ENCODE data around the gene ARSG. TPM values are rescaled to one million over a fixed set of nuclear protein-coding genes. Genes with fewer than 3 reads are reported as not detected.
"Not testable (repeated sequence)": the region's sequence is repeated elsewhere in the genome, so short reads cannot be mapped to it uniquely, and the experiment has no call there.

The ARSG gene
- total and polyA plus RNA-seq, 2 of the 4 experiments (the other 2 are of a cell fraction): 2.9 to 3.0 TPM

GRCh38 chr17:68256701-68257100 is 34.6 kb upstream of the ARSG start:
- H4K8ac ChIP-seq (ENCODE audit: low read depth in 2 of 2, low read length in 2 of 2); H2AK5ac ChIP-seq (ENCODE audit: low read depth, low read length); dilution Hi-C loops (cut with HindIII; ENCODE audit: low sequenced_read_pairs, unreplicated experiment); ATAC-seq (ENCODE audit: low read depth); H3K27ac ChIP-seq (ENCODE audit: insufficient read depth, low read length); H2BK120ac ChIP-seq (ENCODE audit: low read depth, low read length); H3K18ac ChIP-seq (ENCODE audit: low read depth, low read length); H3K56ac ChIP-seq (ENCODE audit: extremely low read depth, insufficient read depth, low read length); H3K14ac ChIP-seq (replicated peaks; ENCODE audit: low read depth, low read length); H4K91ac ChIP-seq (ENCODE audit: insufficient read depth, low read depth, low read length); intact Hi-C loops (cut with micrococcal nuclease); H3K4me1 ChIP-seq (ENCODE audit: control insufficient read depth, insufficient read depth, low read length); H4K5ac ChIP-seq (ENCODE audit: low read depth, low read length); H4K20me1 ChIP-seq (ENCODE audit: insufficient read depth, low read length); DNase-seq; H3K23ac ChIP-seq (ENCODE audit: low read depth, low read length); H3K9me1 ChIP-seq (ENCODE audit: insufficient read depth, low read length); H2AFZ ChIP-seq (replicated peaks; ENCODE audit: low read length, poor library complexity); BruUV-seq (replicated peaks); H2BK15ac ChIP-seq (ENCODE audit: low read depth, low read length); H2BK5ac ChIP-seq (ENCODE audit: low read depth, low read length, poor library complexity, severe bottlenecking); H3K9ac ChIP-seq (ENCODE audit: low read depth, low read length); H3K4ac ChIP-seq (ENCODE audit: low read depth, low read length); H3K79me1 ChIP-seq (ENCODE audit: low read depth in 1 of 2, low read length in 2 of 2); H3K27me3 ChIP-seq (ENCODE audit: control insufficient read depth, insufficient read depth, low read length); H2BK20ac ChIP-seq (ENCODE audit: low read depth, low read length); H3K9me3 ChIP-seq (ENCODE audit: control insufficient read depth, insufficient read depth, low read length); H3K36me3 ChIP-seq (ENCODE audit: control insufficient read depth, insufficient read depth, low read length); H3K4me3 ChIP-seq (ENCODE audit: insufficient read depth, low read depth, low read length); H3K4me2 ChIP-seq (ENCODE audit: low read depth, low read length); H2AK9ac ChIP-seq (replicated peaks; ENCODE audit: low read depth, low read length, poor library complexity); POLR2A ChIA-PET (ENCODE audit: unreplicated experiment): not testable (repeated sequence)
- in situ Hi-C loops (cut with MboI; ENCODE audit: low sequenced_read_pairs): loop anchor here (25.0 kb wide), 1 partner anchor 506 kb away; no protein-coding TSS in a partner anchor
- CTCF ChIA-PET: interaction anchor here (1.0 kb wide), 1 partner anchor 142 kb away, joined by 3 read pairs; no protein-coding TSS in a partner anchor
- WGBS, 2 experiments (ENCODE audit: extremely low coverage in 2 of 2, insufficient read length in 1 of 2): no CpG with 5 or more reads among the region's 5 CpGs

All from IMR-90 (cell line).